Esophagus squamous epithelium (tissue), 4 donors: ENCODE data around the gene MYCT1.

Experiments
- CTCF ChIP-seq, 6 experiments: fragments of 450-650 bp in 4 of 6; fragments of 200-600 bp in 2 of 6; sonication (generic) in 2 of 6; IDR thresholded peaks; one replicate each; pipeline ENCODE4 v1.5.1; 2016 to 2019; ENCODE audit warnings: antibody characterized with exemption in 6 of 6, mild to moderate bottlenecking in 4 of 6, moderate library complexity in 4 of 6
- POLR2A ChIP-seq, 4 donors: fragments of 450-650 bp; IDR thresholded peaks; one replicate each; pipeline ENCODE4 v1.6.1; 2017; ENCODE audit warnings: antibody characterized with exemption in 4 of 4, mild to moderate bottlenecking in 4 of 4, moderate library complexity in 3 of 4

GRCh38 chr6:152771061-152771687, 73.5 kb downstream of the MYCT1 start:
- TF ChIP-seq CTCF (IDR thresholded peaks at IDR 0.05): no peak
- no peak for TF ChIP-seq POLR2A (IDR thresholded peaks at IDR 0.05)
